Body of pancreas (tissue), 4 donors: ENCODE data around the gene RASSF5. TPM values are rescaled to one million over a fixed set of nuclear protein-coding genes. Genes with fewer than 3 reads are reported as not detected.

ENCODE experiments used
- ATAC-seq: fragments of 150-250 bp; one replicate; pipeline ENCODE4 v1.9.1; 2016
- DNase-seq, 4 donors: peaks; one replicate each; pipeline ENCODE4 v3.0.0-alpha.2; 2019
- H3K27ac ChIP-seq, 4 donors: fragments of 200-600 bp; sonication (generic); 1 replicate in 3 of 4; 2 replicates in 1 of 4; pipeline versions ENCODE4 v1.5.1 to v1.6.1; 2016 to 2019; ENCODE audit warnings: mild to moderate bottlenecking in 1 of 4, mixed read lengths in 1 of 4, moderate library complexity in 1 of 4
- H3K27me3 ChIP-seq, 2 donors: fragments of 200-600 bp; sonication (generic); one replicate each; pipeline ENCODE4 v1.6.0; 2016; ENCODE audit warnings: mild to moderate bottlenecking in 1 of 2
- H3K36me3 ChIP-seq, 2 donors: fragments of 200-600 bp; sonication (generic); replicated peaks in 1 of 2; 2 replicates each; pipeline ENCODE4 v1.5.1; 2016; ENCODE audit warnings: low read depth in 2 of 2; ENCODE audit not compliant: insufficient read depth in 1 of 2
- H3K4me1 ChIP-seq: fragments of 200-600 bp; sonication (generic); one replicate; pipeline ENCODE4 v1.6.0; 2016
- H3K4me3 ChIP-seq, 2 donors: fragments of 200-600 bp; sonication (generic); 1 replicate in 1 of 2; 2 replicates in 1 of 2; pipeline ENCODE4 v1.5.1; 2016 to 2019
- H3K9me3 ChIP-seq, 3 donors: fragments of 200-600 bp; sonication (generic); 1 replicate in 2 of 3; 2 replicates in 1 of 3; pipeline ENCODE4 v1.5.1; 2016
- CTCF ChIP-seq, 7 experiments: fragments of 450-650 bp in 4 of 7; fragments of 200-600 bp in 3 of 7; sonication (generic) in 3 of 7; IDR thresholded peaks; one replicate each; pipeline ENCODE4 v1.5.1; 2016 to 2019; ENCODE audit warnings: antibody characterized with exemption in 7 of 7
- POLR2A ChIP-seq, 3 donors: fragments of 450-650 bp; IDR thresholded peaks; one replicate each; pipeline ENCODE4 v1.6.1; 2016; ENCODE audit warnings: antibody characterized with exemption in 3 of 3, mild to moderate bottlenecking in 2 of 3
- WGBS, 2 donors: methylation state at CpG; one replicate each; pipeline ENCODE4 v1.1.5; 2017; 5-methylcytosine and 5-hydroxymethylcytosine counted together
- intact Hi-C: fragments of 100-400 bp; cut with DNase I; formaldehyde crosslinking; loops from one replicate; pipeline ENCODE4 v1.15.1; 2023
- total RNA-seq, 2 donors: library from RNA; depleted of rRNA; stranded (reverse); fragments of >200 nt; gene quantifications; one replicate each; pipeline ENCODE4 v1.1.0, GENCODE V29; 2016

The RASSF5 gene
- total RNA-seq, 2 donors from 2014 or later, result 21.5 to 35.9 TPM

- H3K4me3 ChIP-seq, result peak within 1 kb of the TSS; percentile 24 to 33
- peaks cover 0 to 4% of the 10 kb centered on the region in 2 donors for H3K36me3 ChIP-seq
- peaks cover 0 to 4% of the 10 kb centered on the region in 2 donors for H3K27me3 ChIP-seq
- intact Hi-C loops, result no loop called here
- peak; percentile 86 for ATAC-seq
- WGBS, 2 donors, result 2 to 8% methylated on average over 5 to 10 of the region's 10 CpGs
- DNase-seq, result peak; percentile 55 to 72 (median 67)
- H3K4me1 ChIP-seq, result peaks cover 23% of the 10 kb centered on the region
- H3K9me3 ChIP-seq, result no peaks in the 10 kb centered on the region
- TF ChIP-seq CTCF (IDR thresholded peaks at IDR 0.05) (peak in 4 of 7 experiments; percentile 36 to 55 (median 46)), POLR2A (IDR thresholded peaks at IDR 0.05) (peak in 2 of 3 donors; percentile 63 to 71)
- H3K27ac ChIP-seq, result peak within 1 kb of the TSS in 3 of 4 donors; percentile 22 to 61 (median 57)
These were observed 37.2 kb upstream of the RASSF5 start, which contains the start of gene IKBKE for GRCh38 chr1:206469933-206470691. IKBKE (plus strand) TSS chr1:206470476; CDS start chr1:206473228, 2,752 bp downstream.

GRCh38 chr1:206470692-206471414 is 36.5 kb upstream of the RASSF5 start:
- Histone ChIP-seq H3K27me3 (peaks cover 0 to 4% of the 10 kb centered on the region in 2 donors), H3K36me3 (peaks cover 0 to 4% of the 10 kb centered on the region in 2 donors), H3K4me1 (peaks cover 23% of the 10 kb centered on the region), H3K27ac (peak overlapping the region in 3 of 4 donors; percentile 22 to 61 (median 57)), H3K4me3 (peak overlapping the region; percentile 24 to 33), H3K9me3 (no peaks in the 10 kb centered on the region)
- intact Hi-C loops, result no loop called here
- DNase-seq (peak; percentile 26 to 44 (median 34)), ATAC-seq (peak; percentile 37)
- no peak for TF ChIP-seq CTCF (IDR thresholded peaks at IDR 0.05)
- peak in 1 of 3 donors; percentile 0 for TF ChIP-seq POLR2A (IDR thresholded peaks at IDR 0.05)
- WGBS, 2 donors, result 1% methylated on average over 12 to 16 of the region's 18 CpGs

GRCh38 chr1:206471415-206471801 is 35.9 kb upstream of the RASSF5 start:
- ATAC-seq, result no peak
- Histone ChIP-seq H3K36me3 (peaks cover 0 to 4% of the 10 kb centered on the region in 2 donors), H3K4me1 (peaks cover 23% of the 10 kb centered on the region), H3K27ac (no peak overlapping the region), H3K27me3 (peaks cover 0 to 4% of the 10 kb centered on the region in 2 donors), H3K4me3 (no peak overlapping the region), H3K9me3 (no peaks in the 10 kb centered on the region)
- no peak for DNase-seq
- intact Hi-C loops, result no loop called here
- no peak for TF ChIP-seq CTCF (IDR thresholded peaks at IDR 0.05)
- no peak for TF ChIP-seq POLR2A (IDR thresholded peaks at IDR 0.05)
- 65 to 66% methylated on average over 7 of the region's 7 CpGs for WGBS, 2 donors

- Histone ChIP-seq H3K27me3 (peaks cover 0 to 4% of the 10 kb centered on the region in 2 donors), H3K4me1 (peaks cover 23% of the 10 kb centered on the region), H3K36me3 (peaks cover 0 to 4% of the 10 kb centered on the region in 2 donors), H3K27ac (no peak overlapping the region), H3K4me3 (no peak overlapping the region), H3K9me3 (no peaks in the 10 kb centered on the region)
- TF ChIP-seq CTCF (IDR thresholded peaks at IDR 0.05), result no peak
- no peak for TF ChIP-seq POLR2A (IDR thresholded peaks at IDR 0.05)
- DNase-seq (no peak), ATAC-seq (no peak)
- 88 to 92% methylated on average over 2 of the region's 2 CpGs for WGBS, 2 donors
- intact Hi-C loops, result no loop called here
These were observed 35.3 kb upstream of the RASSF5 start for GRCh38 chr1:206472024-206472423.
